Liver (tissue), 3 donors: ENCODE data around the gene CHMP1B.
A peak's percentile ranks its signal among the peaks of the same experiment; 100 is the strongest.

Source experiments
- EGR1 ChIP-seq, 2 donors: IDR thresholded peaks; 2 replicates each; pipeline ENCODE4 v1.6.1; 2016 to 2018; ENCODE audit warnings: antibody characterized with exemption in 2 of 2, low read depth in 2 of 2
- FOXA1 ChIP-seq: IDR thresholded peaks from 2 replicates; pipeline ENCODE4 v1.6.1; 2016; ENCODE audit warnings: antibody characterized with exemption
- GABPA ChIP-seq, 2 donors: IDR thresholded peaks in 1 of 2; conservative IDR thresholded peaks in 1 of 2; 2 replicates each; pipeline ENCODE4 v1.6.1; 2016; ENCODE audit warnings: antibody characterized with exemption in 2 of 2, mild to moderate bottlenecking in 1 of 2, moderate library complexity in 1 of 2
- JUND ChIP-seq, 2 donors: IDR thresholded peaks; 2 replicates each; pipeline ENCODE4 v1.6.1; 2016; ENCODE audit warnings: antibody characterized with exemption in 2 of 2
- RAD21 ChIP-seq, 2 donors: IDR thresholded peaks; 2 replicates each; pipeline ENCODE4 v1.6.1; 2016; ENCODE audit warnings: antibody characterized with exemption in 2 of 2, mild to moderate bottlenecking in 2 of 2
- RXRA ChIP-seq, 2 donors: IDR thresholded peaks; 2 replicates each; pipeline ENCODE4 v1.6.1; 2017 to 2018; ENCODE audit warnings: antibody characterized with exemption in 2 of 2, mild to moderate bottlenecking in 1 of 2
- SP1 ChIP-seq: IDR thresholded peaks from 2 replicates; pipeline ENCODE4 v1.6.1; 2018; ENCODE audit warnings: antibody characterized with exemption, mild to moderate bottlenecking
- TAF1 ChIP-seq: conservative IDR thresholded peaks from 2 replicates; pipeline ENCODE4 v1.6.1; 2016; ENCODE audit warnings: antibody characterized with exemption, mild to moderate bottlenecking
- YY1 ChIP-seq: IDR thresholded peaks from 2 replicates; pipeline ENCODE4 v1.6.1; 2016; ENCODE audit warnings: antibody characterized with exemption, mild to moderate bottlenecking
- TF ChIP-seq, protein P1 (sequence below): fragments of 150-350 bp; IDR thresholded peaks from 2 replicates; pipeline ENCODE4 v1.5.1; 2017; ENCODE audit warnings: improper control_type of control experiment, low read depth, low read length; ENCODE audit not compliant: missing input control
- TF ChIP-seq, protein P2 (sequence below): IDR thresholded peaks from 2 replicates; pipeline ENCODE4 v1.6.1; 2016; ENCODE audit warnings: antibody characterized with exemption, mild to moderate bottlenecking
- TF ChIP-seq, protein P3 (sequence below): IDR thresholded peaks from 2 replicates; pipeline ENCODE4 v1.6.1; 2016; ENCODE audit warnings: antibody characterized with exemption
- donor health status: healthy.
- donor health status: healthy.

DNA sequence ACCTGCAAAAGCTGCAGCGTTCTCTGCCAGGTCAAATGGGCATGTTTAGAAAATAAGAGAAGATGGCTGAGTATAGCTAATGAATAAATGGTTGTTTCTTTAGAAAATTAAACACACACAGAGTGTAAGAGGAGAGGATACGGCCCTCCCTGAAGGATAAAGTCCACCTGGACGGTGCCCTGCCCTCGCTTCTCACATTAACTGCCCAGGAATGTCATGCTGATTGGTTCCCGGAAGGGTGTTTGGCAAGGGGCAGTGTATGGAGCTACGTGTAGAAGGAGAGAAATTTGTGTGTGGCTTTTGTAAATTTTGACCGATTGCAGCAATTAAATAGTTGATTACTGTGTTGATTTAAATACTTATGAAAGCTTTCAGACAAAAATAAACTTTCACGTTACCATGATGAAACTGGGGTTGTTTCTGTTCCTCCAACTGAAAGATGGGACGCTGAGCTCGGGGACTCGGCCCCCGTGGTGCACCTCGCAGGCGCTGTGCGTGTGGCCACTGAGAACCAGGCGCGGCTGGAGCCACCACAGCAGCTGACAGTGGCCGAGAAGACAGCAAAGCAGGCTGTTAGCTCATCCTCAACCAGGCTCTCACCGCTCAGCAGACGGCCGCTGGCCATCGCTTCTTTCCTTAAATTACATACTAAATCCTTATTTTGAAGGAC, 34.2 kb downstream of the CHMP1B start:
- TF ChIP-seq RAD21 (IDR thresholded peaks at IDR 0.05) (peak; percentile 9 to 40), GABPA (IDR thresholded peaks at IDR 0.05 in 1 of 2, conservative IDR thresholded peaks at IDR 0.05 in 1 of 2) (no peak), YY1 (peak; percentile 62), SP1 (peak; percentile 75), EGR1 (IDR thresholded peaks at IDR 0.05; ENCODE audit: low read depth in 2 of 2) (peak in 1 of 2 donors; percentile 20), RXRA (IDR thresholded peaks at IDR 0.05) (peak in 1 of 2 donors; percentile 63), TAF1 (no peak), JUND (IDR thresholded peaks at IDR 0.05) (peak in 1 of 2 donors; percentile 26), FOXA1 (no peak)
- TF ChIP-seq, protein P1, sequence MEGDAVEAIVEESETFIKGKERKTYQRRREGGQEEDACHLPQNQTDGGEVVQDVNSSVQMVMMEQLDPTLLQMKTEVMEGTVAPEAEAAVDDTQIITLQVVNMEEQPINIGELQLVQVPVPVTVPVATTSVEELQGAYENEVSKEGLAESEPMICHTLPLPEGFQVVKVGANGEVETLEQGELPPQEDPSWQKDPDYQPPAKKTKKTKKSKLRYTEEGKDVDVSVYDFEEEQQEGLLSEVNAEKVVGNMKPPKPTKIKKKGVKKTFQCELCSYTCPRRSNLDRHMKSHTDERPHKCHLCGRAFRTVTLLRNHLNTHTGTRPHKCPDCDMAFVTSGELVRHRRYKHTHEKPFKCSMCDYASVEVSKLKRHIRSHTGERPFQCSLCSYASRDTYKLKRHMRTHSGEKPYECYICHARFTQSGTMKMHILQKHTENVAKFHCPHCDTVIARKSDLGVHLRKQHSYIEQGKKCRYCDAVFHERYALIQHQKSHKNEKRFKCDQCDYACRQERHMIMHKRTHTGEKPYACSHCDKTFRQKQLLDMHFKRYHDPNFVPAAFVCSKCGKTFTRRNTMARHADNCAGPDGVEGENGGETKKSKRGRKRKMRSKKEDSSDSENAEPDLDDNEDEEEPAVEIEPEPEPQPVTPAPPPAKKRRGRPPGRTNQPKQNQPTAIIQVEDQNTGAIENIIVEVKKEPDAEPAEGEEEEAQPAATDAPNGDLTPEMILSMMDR: no peak
- TF ChIP-seq, protein P2, sequence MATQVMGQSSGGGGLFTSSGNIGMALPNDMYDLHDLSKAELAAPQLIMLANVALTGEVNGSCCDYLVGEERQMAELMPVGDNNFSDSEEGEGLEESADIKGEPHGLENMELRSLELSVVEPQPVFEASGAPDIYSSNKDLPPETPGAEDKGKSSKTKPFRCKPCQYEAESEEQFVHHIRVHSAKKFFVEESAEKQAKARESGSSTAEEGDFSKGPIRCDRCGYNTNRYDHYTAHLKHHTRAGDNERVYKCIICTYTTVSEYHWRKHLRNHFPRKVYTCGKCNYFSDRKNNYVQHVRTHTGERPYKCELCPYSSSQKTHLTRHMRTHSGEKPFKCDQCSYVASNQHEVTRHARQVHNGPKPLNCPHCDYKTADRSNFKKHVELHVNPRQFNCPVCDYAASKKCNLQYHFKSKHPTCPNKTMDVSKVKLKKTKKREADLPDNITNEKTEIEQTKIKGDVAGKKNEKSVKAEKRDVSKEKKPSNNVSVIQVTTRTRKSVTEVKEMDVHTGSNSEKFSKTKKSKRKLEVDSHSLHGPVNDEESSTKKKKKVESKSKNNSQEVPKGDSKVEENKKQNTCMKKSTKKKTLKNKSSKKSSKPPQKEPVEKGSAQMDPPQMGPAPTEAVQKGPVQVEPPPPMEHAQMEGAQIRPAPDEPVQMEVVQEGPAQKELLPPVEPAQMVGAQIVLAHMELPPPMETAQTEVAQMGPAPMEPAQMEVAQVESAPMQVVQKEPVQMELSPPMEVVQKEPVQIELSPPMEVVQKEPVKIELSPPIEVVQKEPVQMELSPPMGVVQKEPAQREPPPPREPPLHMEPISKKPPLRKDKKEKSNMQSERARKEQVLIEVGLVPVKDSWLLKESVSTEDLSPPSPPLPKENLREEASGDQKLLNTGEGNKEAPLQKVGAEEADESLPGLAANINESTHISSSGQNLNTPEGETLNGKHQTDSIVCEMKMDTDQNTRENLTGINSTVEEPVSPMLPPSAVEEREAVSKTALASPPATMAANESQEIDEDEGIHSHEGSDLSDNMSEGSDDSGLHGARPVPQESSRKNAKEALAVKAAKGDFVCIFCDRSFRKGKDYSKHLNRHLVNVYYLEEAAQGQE: no peak
- TF ChIP-seq, protein P3, sequence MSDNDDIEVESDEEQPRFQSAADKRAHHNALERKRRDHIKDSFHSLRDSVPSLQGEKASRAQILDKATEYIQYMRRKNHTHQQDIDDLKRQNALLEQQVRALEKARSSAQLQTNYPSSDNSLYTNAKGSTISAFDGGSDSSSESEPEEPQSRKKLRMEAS: peak; percentile 69
